Astrocyte (in vitro differentiated cells and primary cell): Measurements from ENCODE around the gene MYO3B. TPM values are rescaled to one million over a fixed set of nuclear protein-coding genes. Genes with fewer than 3 reads are reported as not detected.

Source experiments
- DNase-seq: peaks from one replicate; pipeline ENCODE4 v3.0.0-alpha.2; 2010; ENCODE audit warnings: low read depth
- FAIRE-seq: peaks from 2 replicates; lab custom pipeline; 2011; peaks lifted over from hg19 to GRCh38; lab: Jason Lieb, UNC
- H2AFZ ChIP-seq: 2 replicates; pipeline ENCODE4 v1.6.0; 2012; ENCODE audit warnings: low read depth, low read length, inconsistent platforms
- H3K27ac ChIP-seq: 2 replicates; pipeline ENCODE4 v1.5.1; 2011; ENCODE audit warnings: low read depth, low read length, inconsistent platforms
- H3K27me3 ChIP-seq: 2 replicates; pipeline ENCODE4 v1.6.0; 2011; ENCODE audit warnings: low read length, inconsistent platforms; ENCODE audit not compliant: insufficient read depth
- H3K36me3 ChIP-seq: 2 replicates; pipeline ENCODE4 v1.5.1; 2011; ENCODE audit warnings: low read length, inconsistent platforms; ENCODE audit not compliant: insufficient read depth
- H3K4me1 ChIP-seq: 2 replicates; pipeline ENCODE4 v1.5.1; 2011; ENCODE audit warnings: low read length, inconsistent platforms; ENCODE audit not compliant: insufficient read depth
- H3K4me2 ChIP-seq: 2 replicates; pipeline ENCODE4 v1.6.0; 2012; ENCODE audit warnings: low read length, inconsistent platforms
- H3K4me3 ChIP-seq: 2 replicates; pipeline ENCODE4 v1.5.1; 2011; ENCODE audit warnings: low read depth, mild to moderate bottlenecking, low read length, inconsistent platforms; ENCODE audit not compliant: insufficient read depth
- H3K79me2 ChIP-seq: 2 replicates; pipeline ENCODE4 v1.6.0; 2012; ENCODE audit warnings: mild to moderate bottlenecking, low read length, inconsistent platforms; ENCODE audit not compliant: insufficient read depth
- H3K9ac ChIP-seq: 2 replicates; pipeline ENCODE4 v1.6.0; 2012; ENCODE audit warnings: mild to moderate bottlenecking, low read length, inconsistent platforms
- H3K9me3 ChIP-seq: 2 replicates; pipeline ENCODE4 v1.5.1; 2012; ENCODE audit warnings: low read depth, mild to moderate bottlenecking, low read length, inconsistent platforms; ENCODE audit not compliant: insufficient read depth
- H4K20me1 ChIP-seq: 2 replicates; pipeline ENCODE4 v1.6.0; 2012; ENCODE audit warnings: low read length, inconsistent platforms; ENCODE audit not compliant: insufficient read depth
- H3K27ac Mint-ChIP-seq: one replicate; pipeline ENCODE4 v1.8.0; 2021; ENCODE audit warnings: mild to moderate bottlenecking, mixed read lengths; ENCODE audit not compliant: unreplicated experiment
- H3K27me3 Mint-ChIP-seq: one replicate; pipeline ENCODE4 v1.8.0; 2021; ENCODE audit warnings: low read depth, mixed read lengths; ENCODE audit not compliant: unreplicated experiment
- H3K36me3 Mint-ChIP-seq: one replicate; pipeline ENCODE4 v1.8.0; 2021; ENCODE audit warnings: low read depth, mixed read lengths; ENCODE audit not compliant: unreplicated experiment
- H3K4me1 Mint-ChIP-seq: one replicate; pipeline ENCODE4 v1.8.0; 2021; ENCODE audit warnings: low read depth, mixed read lengths; ENCODE audit not compliant: unreplicated experiment
- H3K4me3 Mint-ChIP-seq: one replicate; pipeline ENCODE4 v1.8.0; 2021; ENCODE audit warnings: mild to moderate bottlenecking, moderate library complexity, mixed read lengths; ENCODE audit not compliant: unreplicated experiment
- H3K9me3 Mint-ChIP-seq: one replicate; pipeline ENCODE4 v1.8.0; 2021; ENCODE audit warnings: mild to moderate bottlenecking, mixed read lengths; ENCODE audit not compliant: unreplicated experiment
- CTCF ChIP-seq: IDR thresholded peaks from 2 replicates; pipeline ENCODE4 v1.5.1; 2011; ENCODE audit warnings: low read depth, mild to moderate bottlenecking, inconsistent platforms, low read length, moderate library complexity; ENCODE audit not compliant: insufficient read depth
- EZH2 ChIP-seq: IDR thresholded peaks from 2 replicates; pipeline ENCODE4 v1.6.1; 2012; ENCODE audit warnings: mild to moderate bottlenecking, low read length, inconsistent platforms; ENCODE audit not compliant: insufficient read depth
- total RNA-seq: library from RNA; stranded (reverse); gene quantifications from 2 replicates; pipeline ENCODE4 v1.2.1, GENCODE V29; 2021

The MYO3B gene
- total RNA-seq, 1 donor from 2014 or later, result not detected

- Histone ChIP-seq H3K36me3 (no peaks in the 10 kb centered on the region), H3K27ac (no peak overlapping the region), H3K79me2 (no peaks in the 10 kb centered on the region), H3K9ac (no peak overlapping the region), H3K27me3 (no peaks in the 10 kb centered on the region), H4K20me1 (no peaks in the 10 kb centered on the region), H3K4me1 (no peaks in the 10 kb centered on the region), H3K9me3 (no peaks in the 10 kb centered on the region), H3K4me3 (no peak overlapping the region), H2AFZ (no peak overlapping the region), H3K4me2 (no peak overlapping the region)
- H3K36me3 Mint-ChIP-seq, result no peaks in the 10 kb centered on the region
- TF ChIP-seq EZH2 (no peak), CTCF (no peak)
- no peak for FAIRE-seq
- H3K27ac Mint-ChIP-seq, result no peak overlapping the region
- peaks cover 21% of the 10 kb centered on the region for H3K4me1 Mint-ChIP-seq
- no peaks in the 10 kb centered on the region for H3K27me3 Mint-ChIP-seq
- no peaks in the 10 kb centered on the region for H3K9me3 Mint-ChIP-seq
- DNase-seq, result no peak
- no peak overlapping the region for H3K4me3 Mint-ChIP-seq
Measured at GRCh38 chr2:170163411-170164065, 14.4 kb upstream of the MYO3B start.

- DNase-seq, result peak; percentile 53
- H3K27me3 Mint-ChIP-seq, result no peaks in the 10 kb centered on the region
- Histone ChIP-seq H4K20me1 (no peaks in the 10 kb centered on the region), H3K36me3 (no peaks in the 10 kb centered on the region), H3K4me1 (no peaks in the 10 kb centered on the region), H3K4me3 (no peak overlapping the region), H3K9me3 (no peaks in the 10 kb centered on the region), H3K4me2 (peak overlapping the region; percentile 56), H2AFZ (no peak overlapping the region), H3K9ac (no peak overlapping the region), H3K79me2 (no peaks in the 10 kb centered on the region), H3K27me3 (no peaks in the 10 kb centered on the region), H3K27ac (no peak overlapping the region)
- no peak for FAIRE-seq
- H3K4me3 Mint-ChIP-seq, result no peak overlapping the region
- TF ChIP-seq EZH2 (no peak), CTCF (no peak)
- peaks cover 19% of the 10 kb centered on the region for H3K4me1 Mint-ChIP-seq
- no peaks in the 10 kb centered on the region for H3K9me3 Mint-ChIP-seq
- no peak overlapping the region for H3K27ac Mint-ChIP-seq
- H3K36me3 Mint-ChIP-seq, result no peaks in the 10 kb centered on the region
Measured at GRCh38 chr2:170165129-170165528, 12.8 kb upstream of the MYO3B start.

- Histone ChIP-seq H3K4me3 (no peak overlapping the region), H3K27me3 (no peaks in the 10 kb centered on the region), H4K20me1 (no peaks in the 10 kb centered on the region), H3K9me3 (no peaks in the 10 kb centered on the region), H3K36me3 (no peaks in the 10 kb centered on the region), H3K4me2 (no peak overlapping the region), H3K79me2 (no peaks in the 10 kb centered on the region), H3K9ac (no peak overlapping the region), H3K4me1 (no peaks in the 10 kb centered on the region), H2AFZ (no peak overlapping the region), H3K27ac (no peak overlapping the region)
- Mint-ChIP-seq H3K27me3 (no peaks in the 10 kb centered on the region), H3K36me3 (no peaks in the 10 kb centered on the region), H3K4me1 (peaks cover 14% of the 10 kb centered on the region), H3K9me3 (no peaks in the 10 kb centered on the region), H3K27ac (no peak overlapping the region), H3K4me3 (no peak overlapping the region)
- FAIRE-seq (no peak), DNase-seq (no peak)
- TF ChIP-seq CTCF (no peak), EZH2 (no peak)
Measured at GRCh38 chr2:170166735-170167134, 11.2 kb upstream of the MYO3B start.
